Heart left ventricle (tissue), 16 donors: ENCODE measurements around the gene GPR78. TPM values are rescaled to one million over a fixed set of nuclear protein-coding genes. Genes with fewer than 3 reads are reported as not detected.

Experiments
- ATAC-seq, 4 donors: fragments of 200-7000 bp; cut with Tn5 transposase; one replicate each; pipeline ENCODE4 v1.9.1; 2020 to 2022; ENCODE audit warnings: moderate library complexity in 4 of 4, mild to moderate bottlenecking in 3 of 4, moderate number of reproducible peaks in 1 of 4
- DNase-seq, 5 donors: peaks; one replicate each; pipeline ENCODE4 v3.0.0-alpha.2; 2020
- H3K27ac ChIP-seq, 12 donors: fragments of 200-600 bp; sonication (generic) in 4 of 12; one replicate each; pipeline versions ENCODE4 v1.5.0 to v1.8.0; 2016 to 2022; ENCODE audit warnings: mild to moderate bottlenecking in 2 of 12
- H3K27me3 ChIP-seq, 9 donors: fragments of 200-600 bp; sonication (generic) in 2 of 9; one replicate each; pipeline versions ENCODE4 v1.5.1 to v1.8.0; 2016 to 2022; ENCODE audit warnings: mild to moderate bottlenecking in 3 of 9
- H3K36me3 ChIP-seq, 9 donors: fragments of 200-600 bp; sonication (generic) in 2 of 9; one replicate each; pipeline versions ENCODE4 v1.5.0 to v1.8.0; 2018 to 2022; ENCODE audit warnings: mild to moderate bottlenecking in 2 of 9
- H3K4me1 ChIP-seq, 12 donors: fragments of 200-600 bp; sonication (generic) in 4 of 12; one replicate each; pipeline versions ENCODE4 v1.5.0 to v1.8.0; 2016 to 2022; ENCODE audit warnings: mild to moderate bottlenecking in 3 of 12
- H3K4me3 ChIP-seq, 12 donors: fragments of 200-600 bp; sonication (generic) in 4 of 12; one replicate each; pipeline versions ENCODE4 v1.5.0 to v1.8.0; 2017 to 2022; ENCODE audit warnings: mild to moderate bottlenecking in 9 of 12, moderate library complexity in 4 of 12
- H3K9me3 ChIP-seq, 12 donors: fragments of 200-600 bp; sonication (generic) in 4 of 12; one replicate each; pipeline versions ENCODE4 v1.5.0 to v1.8.0; 2016 to 2022; ENCODE audit warnings: mild to moderate bottlenecking in 1 of 12
- CTCF ChIP-seq, 12 donors: fragments of 200-600 bp; sonication (generic) in 4 of 12; IDR thresholded peaks; one replicate each; pipeline versions ENCODE4 v1.5.0 to v1.8.0; 2018 to 2022; ENCODE audit warnings: antibody characterized with exemption in 12 of 12, mild to moderate bottlenecking in 5 of 12
- POLR2A ChIP-seq, 2 donors: fragments of 450-650 bp; IDR thresholded peaks; one replicate each; pipeline ENCODE4 v1.6.1; 2017; ENCODE audit warnings: antibody characterized with exemption in 2 of 2, mild to moderate bottlenecking in 2 of 2, moderate library complexity in 2 of 2
- WGBS, 4 donors: extraction: QIAGEN DNeasy Blood & Tissue Kit in 2 of 4; methylation state at CpG; one replicate each; pipeline versions ENCODE4 v1.1.5 to v1.1.7; 2013 to 2018; 5-methylcytosine and 5-hydroxymethylcytosine counted together
- intact Hi-C, 10 donors: fragments of 100-400 bp; cut with DNase I; formaldehyde crosslinking; loops; one replicate each; pipeline versions ENCODE4 v1.11.1 to v1.14.2; 2022
- polyA plus RNA-seq, 2 donors: library from polyadenylated mRNA; stranded (reverse); fragments of 200-250 nt; gene quantifications; one replicate each; pipeline ENCODE4 v1.2.3, GENCODE V29; 2013
- total RNA-seq, 9 donors: library from RNA; depleted of rRNA in 2 of 9; stranded (reverse); fragments of >200 nt in 2 of 9; fragmentation: NEBNext Ultra II Directional in 3 of 9; extraction: Animal tissue kit (Norgen Biotek cat#: 25700) in 3 of 9; gene quantifications; one replicate each; pipeline versions ENCODE4 v1.1.0 to v1.2.4, GENCODE V29; 2016 to 2023
- donor health status: ischemic (EF 13 %, LVEDD 7.1; RV severe dilation, severe dysfunction).
- donor health status: healthy with polysubstance abuse.
- donor health status: DM: no; HTN: yes; CAD: no.
- donor health status: DM: no; HTN: no; CAD: no.
- donor health status: ischemic (EF 25% LVEDD 6.9; RV normal size, moderate dysfunction).
- donor health status: ischemic (EF 25% LVEDD 5.7; RV mildly dilated, moderate dysfunction).
- donor health status: healthy.
- donor health status: DM: yes; HTN: yes; CAD: no.
- donor health status: ischemic (EF 35%, LVEDD 5.7; RV mildly dilated, moderate dysfunction).
- donor health status: nonischemic (EF 11% LVEDD 7.7; RV severe dilation, severe dysfunction).
- donor health status: DM: yes; HTN: yes; CAD: no.
- donor health status: PGD.
- donor health status: ischemic (EF 29% LVEDD 5.4; RV normal size, mild dysfunction).
- donor health status: nonischemic (EF 23%, LVEDD 6.1; RV moderate dilation, normal function).

GPR78 gene
- total and polyA plus RNA-seq, 11 donors: 0.11 TPM; not detected in 10

DNA sequence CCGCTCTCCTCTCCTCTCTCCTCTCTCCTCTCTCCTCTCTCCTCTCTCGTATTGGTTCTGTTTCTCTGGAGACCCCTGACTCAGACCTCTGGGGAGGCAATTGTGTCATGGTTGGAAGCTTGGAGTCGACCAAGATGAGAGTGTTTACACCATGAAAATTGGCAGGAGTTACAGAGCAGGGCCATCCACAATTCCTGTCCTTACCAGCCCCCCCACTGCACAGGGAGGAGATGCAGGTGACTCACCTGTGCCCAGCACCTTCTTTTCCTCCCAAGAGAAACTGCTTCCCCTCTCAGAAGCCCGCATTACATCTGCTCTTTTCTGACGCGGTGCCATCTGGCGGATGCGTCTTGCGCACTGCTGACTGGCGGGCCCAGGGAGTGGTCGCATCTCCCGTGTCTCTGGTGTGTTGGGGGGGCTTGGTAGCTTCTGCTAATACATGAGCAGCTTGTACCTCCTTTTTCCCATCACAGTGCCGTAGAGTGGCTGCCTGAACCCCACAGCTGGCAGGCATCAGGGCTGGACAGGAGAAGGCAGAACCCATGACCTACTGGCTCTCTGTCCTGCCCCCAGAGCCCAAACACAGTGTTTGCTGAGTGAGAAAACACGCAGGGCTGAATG, 31.4 kb upstream of the GPR78 start:
- intact Hi-C loops: loop anchor here in 1 of 10 donors (5.0 kb wide), 1 partner anchor 82 kb away; no protein-coding TSS in a partner anchor
- no peaks in the 10 kb centered on the region for H3K9me3 ChIP-seq
- H3K27ac ChIP-seq: no peak overlapping the region
- ATAC-seq (no peak), DNase-seq (no peak)
- TF ChIP-seq CTCF (IDR thresholded peaks at IDR 0.05) (no peak), POLR2A (IDR thresholded peaks at IDR 0.05) (no peak)
- 78 to 82% (median 80%) methylated on average over 11 to 14 of the region's 14 CpGs for WGBS, 4 donors
- no peak overlapping the region for H3K4me3 ChIP-seq
- H3K27me3 ChIP-seq: peaks cover 0 to 11% (median 0%) of the 10 kb centered on the region in 9 donors
- H3K4me1 ChIP-seq: no peaks in the 10 kb centered on the region
- no peaks in the 10 kb centered on the region for H3K36me3 ChIP-seq

DNA sequence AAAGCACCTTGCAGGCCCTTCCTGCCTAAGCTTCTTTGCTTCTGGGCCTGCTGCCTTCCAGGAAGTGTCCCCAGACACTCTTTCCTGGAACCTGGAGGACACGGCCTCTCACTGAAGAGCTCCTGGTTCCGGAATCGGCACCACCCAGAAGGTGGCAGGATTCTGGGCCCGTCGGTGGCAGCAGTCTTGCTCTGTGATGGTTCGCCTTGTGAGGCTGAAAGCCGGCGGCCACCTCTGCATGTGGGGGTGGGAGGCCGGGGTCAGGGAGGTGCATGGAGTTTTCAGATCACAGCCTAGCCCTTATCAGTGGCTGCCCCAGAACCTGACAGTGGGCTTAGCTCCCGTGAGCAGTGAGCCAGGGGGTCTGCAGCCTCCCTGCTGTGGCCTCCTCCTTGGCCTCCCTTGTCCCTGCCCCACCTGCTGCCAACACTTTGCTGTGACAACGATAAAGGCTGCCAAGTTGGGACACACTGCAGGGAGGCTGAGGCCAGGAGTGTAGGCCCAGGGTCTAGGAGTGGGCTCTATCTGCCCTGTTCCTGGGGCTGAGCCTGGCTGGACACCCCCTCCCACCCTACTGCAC, 30.8 kb upstream of the GPR78 start:
- Histone ChIP-seq H3K9me3 (no peaks in the 10 kb centered on the region), H3K27ac (no peak overlapping the region), H3K27me3 (peaks cover 0 to 12% (median 0%) of the 10 kb centered on the region in 9 donors), H3K36me3 (no peaks in the 10 kb centered on the region), H3K4me3 (no peak overlapping the region), H3K4me1 (no peaks in the 10 kb centered on the region)
- no peak for TF ChIP-seq POLR2A (IDR thresholded peaks at IDR 0.05)
- TF ChIP-seq CTCF (IDR thresholded peaks at IDR 0.05): no peak
- ATAC-seq: no peak
- WGBS, 4 donors: 56 to 70% (median 62%) methylated on average over 8 to 11 of the region's 11 CpGs
- DNase-seq: no peak
- intact Hi-C loops: loop anchor here in 1 of 10 donors (5.0 kb wide), 1 partner anchor 82 kb away; no protein-coding TSS in a partner anchor

DNA sequence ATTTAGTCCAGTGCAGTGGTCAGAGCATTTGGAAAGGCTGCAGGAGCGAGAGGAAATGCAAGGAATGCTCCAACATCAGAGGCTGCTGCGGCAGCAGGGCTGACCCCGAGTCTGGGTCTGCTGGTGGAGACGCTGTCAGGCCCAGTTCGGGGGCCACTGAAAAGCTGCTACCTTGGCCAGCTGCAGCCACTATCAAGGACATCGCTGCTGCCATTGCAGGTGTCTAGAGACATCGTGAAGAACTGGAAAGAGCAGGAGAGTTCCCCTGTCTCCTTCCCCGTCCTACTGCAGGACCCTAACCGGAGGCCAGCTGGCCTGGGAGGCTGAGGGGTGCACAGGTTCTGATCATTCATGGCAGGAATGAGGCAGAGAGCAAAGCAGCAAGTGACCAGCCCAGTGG, 29.5 kb upstream of the GPR78 start:
- 67 to 85% (median 76%) methylated on average over 4 to 9 of the region's 9 CpGs for WGBS, 4 donors
- DNase-seq (no peak), ATAC-seq (no peak)
- no peak overlapping the region for H3K27ac ChIP-seq
- H3K9me3 ChIP-seq: no peaks in the 10 kb centered on the region
- intact Hi-C loops: no loop called here
- no peaks in the 10 kb centered on the region for H3K36me3 ChIP-seq
- no peaks in the 10 kb centered on the region for H3K4me1 ChIP-seq
- H3K4me3 ChIP-seq: no peak overlapping the region
- H3K27me3 ChIP-seq: peaks cover 0 to 14% (median 0%) of the 10 kb centered on the region in 9 donors
- TF ChIP-seq POLR2A (IDR thresholded peaks at IDR 0.05) (no peak), CTCF (IDR thresholded peaks at IDR 0.05) (no peak)

DNA sequence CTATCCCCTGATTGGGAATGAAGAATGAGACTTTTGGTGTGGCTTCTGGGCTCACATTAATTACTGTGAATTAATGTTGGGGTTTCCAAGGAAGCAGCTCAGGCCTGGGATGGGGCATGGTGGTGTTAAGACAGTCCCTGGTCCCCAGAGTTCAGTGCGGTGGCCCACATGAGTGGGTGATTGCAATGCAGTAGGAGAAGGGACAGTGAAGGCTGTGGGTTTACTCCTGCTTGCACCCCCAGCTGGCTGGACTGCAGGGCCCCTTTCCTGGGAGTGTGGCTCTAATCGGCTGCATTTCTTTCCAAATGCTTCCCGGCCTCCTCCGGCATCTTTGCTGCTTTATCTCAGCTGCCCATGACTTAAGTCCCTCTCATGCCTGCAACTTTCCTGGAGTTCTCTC, 28.2 kb upstream of the GPR78 start:
- DNase-seq (no peak), ATAC-seq (no peak)
- no peak for TF ChIP-seq CTCF (IDR thresholded peaks at IDR 0.05)
- no peak for TF ChIP-seq POLR2A (IDR thresholded peaks at IDR 0.05)
- intact Hi-C loops: no loop called here
- H3K4me1 ChIP-seq: no peaks in the 10 kb centered on the region
- H3K9me3 ChIP-seq: no peaks in the 10 kb centered on the region
- H3K27me3 ChIP-seq: peaks cover 0 to 11% (median 0%) of the 10 kb centered on the region in 9 donors
- 64 to 78% (median 73%) methylated on average over 4 of the region's 4 CpGs for WGBS, 4 donors
- H3K27ac ChIP-seq: no peak overlapping the region
- no peak overlapping the region for H3K4me3 ChIP-seq
- no peaks in the 10 kb centered on the region for H3K36me3 ChIP-seq
